PC-9 (cell line): ENCODE measurements around the gene NOC4L.

Experiments used
- EZH2 ChIP-seq: fragments of 200-600 bp; sonication (generic); IDR thresholded peaks from 2 replicates; pipeline ENCODE4 v1.8.0; 2017; ENCODE audit warnings: antibody characterized with exemption, low read depth
- TF ChIP-seq, protein P1 (sequence below): fragments of 200-600 bp; sonication (generic); conservative IDR thresholded peaks from 2 replicates; pipeline ENCODE4 v1.6.1; 2017; ENCODE audit warnings: mixed run types, antibody characterized with exemption, mild to moderate bottlenecking, moderate library complexity

DNA sequence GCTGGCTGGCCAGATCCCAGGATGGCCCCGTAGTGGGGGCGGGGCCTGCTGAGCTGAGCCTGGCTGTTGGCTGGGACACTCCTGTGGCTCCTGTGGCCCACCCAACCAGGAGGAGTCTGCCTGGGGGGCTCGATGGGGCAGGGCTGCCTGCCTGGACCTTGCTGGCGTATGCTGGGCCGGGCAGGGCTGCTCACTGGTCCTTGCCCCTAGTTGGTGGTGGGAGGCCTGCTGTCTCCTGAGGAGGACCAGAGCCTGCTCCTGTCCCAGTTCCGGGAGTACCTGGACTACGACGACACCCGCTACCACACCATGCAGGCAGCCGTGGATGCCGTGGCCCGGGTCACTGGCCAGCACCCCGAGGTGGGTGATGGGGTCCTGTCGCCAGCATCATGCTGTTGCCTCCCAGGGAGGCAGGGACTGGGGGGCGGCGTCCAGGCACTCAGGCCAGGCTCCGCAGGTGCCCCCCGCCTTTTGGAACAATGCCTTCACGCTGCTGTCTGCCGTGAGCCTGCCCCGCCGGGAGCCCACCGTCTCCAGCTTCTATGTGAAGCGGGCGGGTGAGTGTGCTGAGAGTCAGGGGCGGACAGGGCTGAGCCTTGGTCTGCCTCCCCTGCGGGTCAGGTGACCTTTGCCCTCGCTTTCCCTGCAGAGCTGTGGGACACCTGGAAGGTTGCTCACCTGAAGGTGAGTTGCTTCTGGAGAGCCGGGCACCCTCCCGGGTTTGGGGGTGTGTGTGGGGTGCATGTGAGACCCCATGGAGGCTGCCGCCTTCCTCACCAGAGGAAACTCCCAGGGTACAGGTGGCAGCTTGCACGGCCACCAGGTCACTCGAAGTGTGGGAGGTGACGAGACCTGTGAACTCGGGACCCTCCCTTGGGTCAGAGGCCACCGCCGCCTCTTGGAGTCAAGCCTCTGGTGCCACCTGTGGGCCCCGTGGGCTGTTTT is 3.4 kb downstream of the NOC4L start:
- TF ChIP-seq, protein P1, sequence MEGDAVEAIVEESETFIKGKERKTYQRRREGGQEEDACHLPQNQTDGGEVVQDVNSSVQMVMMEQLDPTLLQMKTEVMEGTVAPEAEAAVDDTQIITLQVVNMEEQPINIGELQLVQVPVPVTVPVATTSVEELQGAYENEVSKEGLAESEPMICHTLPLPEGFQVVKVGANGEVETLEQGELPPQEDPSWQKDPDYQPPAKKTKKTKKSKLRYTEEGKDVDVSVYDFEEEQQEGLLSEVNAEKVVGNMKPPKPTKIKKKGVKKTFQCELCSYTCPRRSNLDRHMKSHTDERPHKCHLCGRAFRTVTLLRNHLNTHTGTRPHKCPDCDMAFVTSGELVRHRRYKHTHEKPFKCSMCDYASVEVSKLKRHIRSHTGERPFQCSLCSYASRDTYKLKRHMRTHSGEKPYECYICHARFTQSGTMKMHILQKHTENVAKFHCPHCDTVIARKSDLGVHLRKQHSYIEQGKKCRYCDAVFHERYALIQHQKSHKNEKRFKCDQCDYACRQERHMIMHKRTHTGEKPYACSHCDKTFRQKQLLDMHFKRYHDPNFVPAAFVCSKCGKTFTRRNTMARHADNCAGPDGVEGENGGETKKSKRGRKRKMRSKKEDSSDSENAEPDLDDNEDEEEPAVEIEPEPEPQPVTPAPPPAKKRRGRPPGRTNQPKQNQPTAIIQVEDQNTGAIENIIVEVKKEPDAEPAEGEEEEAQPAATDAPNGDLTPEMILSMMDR: no peak
- TF ChIP-seq EZH2: no peak
